ENCODE measurements around the gene BRD3OS. TPM values are rescaled to one million over a fixed set of nuclear protein-coding genes. Genes with fewer than 3 reads are reported as not detected.

The BRD3OS gene
- total RNA-seq, 4 donors from 2014 or later, result 1.8 to 6.2 (median 4.3) TPM

DNA sequence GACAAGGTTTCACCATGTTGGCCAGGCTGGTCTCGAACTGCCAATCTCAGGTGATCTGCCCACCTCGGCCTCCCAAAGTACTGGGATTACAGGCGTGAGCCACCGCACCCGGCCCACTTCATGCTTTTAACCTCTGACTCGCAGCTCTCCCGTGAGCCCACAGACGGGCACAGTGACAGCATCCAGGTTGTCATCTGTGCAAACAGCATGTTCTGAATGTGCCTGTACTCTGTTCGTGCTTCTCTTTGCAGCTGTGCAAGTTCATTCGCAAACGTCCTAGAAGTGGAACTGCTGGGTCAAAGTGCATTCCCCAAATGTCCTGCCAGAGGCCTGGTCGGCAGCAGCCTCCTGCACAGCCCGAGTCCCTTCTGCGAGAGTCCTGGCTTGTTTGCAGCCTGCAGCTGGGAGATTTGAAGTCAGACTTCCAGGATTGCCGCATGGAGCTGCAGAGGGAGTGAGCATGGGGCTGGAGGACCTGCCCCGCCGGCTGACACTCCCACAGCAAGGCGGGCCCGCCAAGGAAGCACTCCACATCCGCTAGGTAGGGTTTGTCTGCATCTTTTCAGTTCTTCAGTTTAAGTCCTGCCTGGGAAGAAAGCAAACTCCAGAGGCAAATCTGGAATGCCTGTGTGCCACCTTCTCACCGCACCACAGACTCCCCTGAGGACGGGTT, 3.4 kb downstream of the BRD3OS start:
- WGBS, 2 donors, result 83 to 85% methylated on average over 8 to 12 of the region's 22 CpGs
- Histone ChIP-seq H3K4me1 (peaks cover 6 to 21% (median 11%) of the 10 kb centered on the region in 3 donors), H3K9me3 (no peaks in the 10 kb centered on the region), H3K4me3 (no peak overlapping the region), H3K27me3 (no peaks in the 10 kb centered on the region), H3K27ac (no peak overlapping the region), H3K36me3 (peaks cover 8 to 66% (median 16%) of the 10 kb centered on the region in 3 donors)
- intact Hi-C loops (cut with DNase I), result no loop called here
- DNase-seq, result no peak
- TF ChIP-seq, protein P1, sequence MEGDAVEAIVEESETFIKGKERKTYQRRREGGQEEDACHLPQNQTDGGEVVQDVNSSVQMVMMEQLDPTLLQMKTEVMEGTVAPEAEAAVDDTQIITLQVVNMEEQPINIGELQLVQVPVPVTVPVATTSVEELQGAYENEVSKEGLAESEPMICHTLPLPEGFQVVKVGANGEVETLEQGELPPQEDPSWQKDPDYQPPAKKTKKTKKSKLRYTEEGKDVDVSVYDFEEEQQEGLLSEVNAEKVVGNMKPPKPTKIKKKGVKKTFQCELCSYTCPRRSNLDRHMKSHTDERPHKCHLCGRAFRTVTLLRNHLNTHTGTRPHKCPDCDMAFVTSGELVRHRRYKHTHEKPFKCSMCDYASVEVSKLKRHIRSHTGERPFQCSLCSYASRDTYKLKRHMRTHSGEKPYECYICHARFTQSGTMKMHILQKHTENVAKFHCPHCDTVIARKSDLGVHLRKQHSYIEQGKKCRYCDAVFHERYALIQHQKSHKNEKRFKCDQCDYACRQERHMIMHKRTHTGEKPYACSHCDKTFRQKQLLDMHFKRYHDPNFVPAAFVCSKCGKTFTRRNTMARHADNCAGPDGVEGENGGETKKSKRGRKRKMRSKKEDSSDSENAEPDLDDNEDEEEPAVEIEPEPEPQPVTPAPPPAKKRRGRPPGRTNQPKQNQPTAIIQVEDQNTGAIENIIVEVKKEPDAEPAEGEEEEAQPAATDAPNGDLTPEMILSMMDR (IDR thresholded peaks at IDR 0.05), result no peak
- TF ChIP-seq POLR2A (IDR thresholded peaks at IDR 0.05), result no peak

DNA sequence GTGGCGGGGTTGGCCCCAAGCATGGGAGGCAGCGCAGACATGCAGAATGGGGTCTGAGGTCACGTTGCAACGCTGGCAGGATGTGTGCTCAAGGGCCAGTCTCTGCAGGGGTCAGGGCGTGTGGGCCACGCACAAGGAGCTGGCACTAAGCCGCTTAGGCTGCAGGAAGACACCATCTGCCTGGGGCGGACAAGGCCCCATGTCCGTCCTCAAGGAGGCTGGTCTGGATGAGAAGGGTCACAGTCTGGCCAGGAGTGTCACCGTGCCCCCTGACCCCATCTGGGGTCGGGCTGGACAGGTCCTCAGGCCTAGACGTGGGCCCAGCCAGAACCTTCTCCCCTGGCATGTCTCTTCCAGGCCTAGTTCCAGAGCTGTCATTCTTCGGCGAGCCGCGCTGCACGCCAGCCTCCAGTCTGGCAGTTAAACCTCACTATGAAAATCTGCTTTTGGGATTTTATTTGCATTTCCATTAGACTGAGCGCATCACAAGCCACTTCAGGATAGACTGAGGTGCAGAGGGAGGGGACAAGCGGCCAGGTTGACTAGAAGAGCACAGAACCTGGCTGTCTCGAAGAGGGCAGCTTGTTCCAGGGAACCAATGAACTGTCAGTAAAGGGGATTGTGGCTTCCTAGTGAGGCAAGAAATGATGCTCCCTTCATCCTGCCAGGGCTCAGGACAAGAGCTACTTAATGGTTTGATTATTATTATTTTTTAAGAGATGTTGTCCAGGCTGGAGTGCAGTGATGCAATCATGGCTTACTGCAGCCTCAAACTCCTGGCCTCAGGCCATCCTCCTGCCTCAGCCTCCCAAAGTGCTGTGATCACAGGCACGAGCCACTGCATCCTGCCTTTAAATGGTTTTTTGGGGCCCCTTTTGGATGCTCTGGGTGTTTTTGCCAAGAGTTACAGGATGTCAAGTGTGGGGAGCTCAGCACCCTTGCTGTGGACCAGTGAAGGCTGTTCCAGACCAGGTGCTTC, 4.3 kb downstream of the BRD3OS start:
- Histone ChIP-seq H3K36me3 (peaks cover 16 to 74% (median 23%) of the 10 kb centered on the region in 3 donors), H3K4me3 (no peak overlapping the region), H3K27me3 (no peaks in the 10 kb centered on the region), H3K27ac (no peak overlapping the region), H3K4me1 (peaks cover 6 to 18% (median 11%) of the 10 kb centered on the region in 3 donors), H3K9me3 (no peaks in the 10 kb centered on the region)
- WGBS, 2 donors, result 90 to 91% methylated on average over 12 of the region's 21 CpGs
- TF ChIP-seq, protein P1 (IDR thresholded peaks at IDR 0.05), result no peak
- TF ChIP-seq POLR2A (IDR thresholded peaks at IDR 0.05), result no peak
- intact Hi-C loops (cut with DNase I), result no loop called here
- no peak for DNase-seq

DNA sequence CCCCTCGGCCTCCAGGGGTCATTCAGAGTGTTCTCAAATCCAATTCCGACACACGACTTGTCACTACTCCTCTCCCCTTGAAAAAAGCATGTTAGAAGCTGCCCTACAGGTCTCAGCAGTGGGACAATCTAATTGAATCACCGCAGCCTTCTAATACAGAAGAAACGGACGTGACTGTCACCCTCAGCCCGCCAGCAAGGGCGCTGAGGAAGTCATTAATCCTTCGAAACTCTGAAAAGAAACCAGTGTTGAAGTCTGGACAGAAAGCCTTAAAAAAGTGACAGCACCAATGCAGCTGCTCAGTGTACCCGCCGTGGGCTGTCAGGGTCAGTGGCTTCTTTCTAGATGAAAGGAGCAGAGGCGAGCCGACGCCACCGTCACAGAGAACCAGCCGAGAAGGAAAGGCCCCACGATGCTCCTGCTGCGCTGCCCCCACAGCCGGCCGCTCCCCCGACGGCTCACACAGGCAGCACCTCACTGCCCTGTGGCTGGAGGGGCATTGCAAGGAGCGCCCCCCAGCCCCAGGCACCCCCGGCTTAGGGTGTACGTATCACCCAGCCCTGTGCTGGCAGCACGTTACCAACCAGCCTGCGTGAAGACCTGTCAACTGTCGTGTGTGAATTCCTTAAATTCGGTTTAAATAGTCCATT, 5.7 kb downstream of the BRD3OS start:
- Histone ChIP-seq H3K4me1 (peaks cover 5 to 7% (median 7%) of the 10 kb centered on the region in 3 donors), H3K27me3 (no peaks in the 10 kb centered on the region), H3K36me3 (peaks cover 29 to 88% (median 37%) of the 10 kb centered on the region in 3 donors), H3K9me3 (no peaks in the 10 kb centered on the region), H3K4me3 (no peak overlapping the region), H3K27ac (no peak overlapping the region)
- DNase-seq, result no peak
- 76 to 79% methylated on average over 16 to 18 of the region's 29 CpGs for WGBS, 2 donors
- TF ChIP-seq, protein P1 (IDR thresholded peaks at IDR 0.05), result no peak
- no peak for TF ChIP-seq POLR2A (IDR thresholded peaks at IDR 0.05)
- intact Hi-C loops (cut with DNase I), result no loop called here

DNA sequence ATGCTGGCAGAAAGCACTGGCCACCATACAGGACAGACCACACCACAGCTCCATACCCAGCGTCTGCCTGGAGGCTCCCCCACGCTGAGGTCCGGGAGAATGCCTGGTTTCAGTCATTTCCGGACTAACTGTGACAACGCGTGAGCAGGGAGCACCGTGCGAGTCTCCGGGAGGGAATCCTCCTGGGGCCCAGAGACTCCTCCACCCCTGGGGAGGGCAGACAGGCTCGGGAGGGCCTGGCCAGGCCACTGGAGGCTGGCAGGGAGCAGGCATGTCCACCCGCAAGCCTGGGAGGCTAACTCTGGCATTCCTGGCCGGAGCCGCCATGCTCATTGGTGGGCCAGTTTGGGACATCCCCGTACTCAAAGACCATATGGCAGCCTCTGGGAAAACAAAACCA, 6.5 kb downstream of the BRD3OS start:
- intact Hi-C loops (cut with DNase I), result no loop called here

More for the DNA sequence above, 6.5 kb downstream of the BRD3OS start:
- H3K9me3 ChIP-seq, result no peaks in the 10 kb centered on the region
- H3K27me3 ChIP-seq, result no peaks in the 10 kb centered on the region
- 87 to 95% methylated on average over 4 to 14 of the region's 14 CpGs for WGBS, 2 donors
- peaks cover 33 to 96% (median 40%) of the 10 kb centered on the region in 3 donors for H3K36me3 ChIP-seq
- H3K4me3 ChIP-seq, result no peak overlapping the region
- H3K4me1 ChIP-seq, result no peaks in the 10 kb centered on the region
- no peak for DNase-seq
- TF ChIP-seq, protein P1 (IDR thresholded peaks at IDR 0.05), result no peak
- TF ChIP-seq POLR2A (IDR thresholded peaks at IDR 0.05), result no peak
- no peak overlapping the region for H3K27ac ChIP-seq

All from esophagus squamous epithelium (tissue), 5 donors.